ENCODE results near the gene METTL13.

The METTL13 gene

DNA sequence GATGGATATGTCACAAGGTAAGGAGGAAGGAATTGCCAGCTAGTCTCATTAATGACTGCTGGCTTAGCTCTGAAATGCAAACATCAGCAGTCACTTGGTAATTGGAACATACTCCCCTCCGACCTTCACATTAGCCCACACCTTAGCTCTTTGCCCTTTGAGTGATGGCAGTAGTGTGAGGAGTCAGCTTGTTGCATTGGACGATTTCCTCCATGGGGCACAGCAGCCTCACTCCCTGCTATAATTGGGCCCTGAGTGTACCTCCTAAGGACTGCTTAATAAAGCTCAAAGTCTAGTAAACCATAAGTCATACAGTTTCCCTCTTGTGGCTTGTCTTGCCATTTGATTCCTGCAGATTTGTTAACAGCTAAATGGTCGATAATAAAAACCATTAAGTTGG lies 19.4 kb downstream of the METTL13 start:
- no peak for DNase-seq (ENCODE audit: low read depth in 1 of 2, low spot score in 1 of 2)
- Histone ChIP-seq H3K4me3 (replicated peaks; ENCODE audit: insufficient read depth, low read length) (no peak overlapping the region), H3K27ac (replicated peaks) (no peak overlapping the region), H3K27me3 (ENCODE audit: insufficient read depth, poor library complexity, severe bottlenecking) (no peaks in the 10 kb centered on the region)
- TF ChIP-seq, protein P1, sequence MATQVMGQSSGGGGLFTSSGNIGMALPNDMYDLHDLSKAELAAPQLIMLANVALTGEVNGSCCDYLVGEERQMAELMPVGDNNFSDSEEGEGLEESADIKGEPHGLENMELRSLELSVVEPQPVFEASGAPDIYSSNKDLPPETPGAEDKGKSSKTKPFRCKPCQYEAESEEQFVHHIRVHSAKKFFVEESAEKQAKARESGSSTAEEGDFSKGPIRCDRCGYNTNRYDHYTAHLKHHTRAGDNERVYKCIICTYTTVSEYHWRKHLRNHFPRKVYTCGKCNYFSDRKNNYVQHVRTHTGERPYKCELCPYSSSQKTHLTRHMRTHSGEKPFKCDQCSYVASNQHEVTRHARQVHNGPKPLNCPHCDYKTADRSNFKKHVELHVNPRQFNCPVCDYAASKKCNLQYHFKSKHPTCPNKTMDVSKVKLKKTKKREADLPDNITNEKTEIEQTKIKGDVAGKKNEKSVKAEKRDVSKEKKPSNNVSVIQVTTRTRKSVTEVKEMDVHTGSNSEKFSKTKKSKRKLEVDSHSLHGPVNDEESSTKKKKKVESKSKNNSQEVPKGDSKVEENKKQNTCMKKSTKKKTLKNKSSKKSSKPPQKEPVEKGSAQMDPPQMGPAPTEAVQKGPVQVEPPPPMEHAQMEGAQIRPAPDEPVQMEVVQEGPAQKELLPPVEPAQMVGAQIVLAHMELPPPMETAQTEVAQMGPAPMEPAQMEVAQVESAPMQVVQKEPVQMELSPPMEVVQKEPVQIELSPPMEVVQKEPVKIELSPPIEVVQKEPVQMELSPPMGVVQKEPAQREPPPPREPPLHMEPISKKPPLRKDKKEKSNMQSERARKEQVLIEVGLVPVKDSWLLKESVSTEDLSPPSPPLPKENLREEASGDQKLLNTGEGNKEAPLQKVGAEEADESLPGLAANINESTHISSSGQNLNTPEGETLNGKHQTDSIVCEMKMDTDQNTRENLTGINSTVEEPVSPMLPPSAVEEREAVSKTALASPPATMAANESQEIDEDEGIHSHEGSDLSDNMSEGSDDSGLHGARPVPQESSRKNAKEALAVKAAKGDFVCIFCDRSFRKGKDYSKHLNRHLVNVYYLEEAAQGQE (IDR thresholded peaks at IDR 0.05; ENCODE audit: insufficient replicate concordance, low read depth): no peak
- TF ChIP-seq GABPA (IDR thresholded peaks at IDR 0.05; ENCODE audit: low read depth) (no peak), SPI1 (IDR thresholded peaks at IDR 0.05; ENCODE audit: borderline replicate concordance, low read depth) (no peak), POLR2AphosphoS5 (IDR thresholded peaks at IDR 0.05; ENCODE audit: low read depth) (no peak)
- TF ChIP-seq, protein P2, sequence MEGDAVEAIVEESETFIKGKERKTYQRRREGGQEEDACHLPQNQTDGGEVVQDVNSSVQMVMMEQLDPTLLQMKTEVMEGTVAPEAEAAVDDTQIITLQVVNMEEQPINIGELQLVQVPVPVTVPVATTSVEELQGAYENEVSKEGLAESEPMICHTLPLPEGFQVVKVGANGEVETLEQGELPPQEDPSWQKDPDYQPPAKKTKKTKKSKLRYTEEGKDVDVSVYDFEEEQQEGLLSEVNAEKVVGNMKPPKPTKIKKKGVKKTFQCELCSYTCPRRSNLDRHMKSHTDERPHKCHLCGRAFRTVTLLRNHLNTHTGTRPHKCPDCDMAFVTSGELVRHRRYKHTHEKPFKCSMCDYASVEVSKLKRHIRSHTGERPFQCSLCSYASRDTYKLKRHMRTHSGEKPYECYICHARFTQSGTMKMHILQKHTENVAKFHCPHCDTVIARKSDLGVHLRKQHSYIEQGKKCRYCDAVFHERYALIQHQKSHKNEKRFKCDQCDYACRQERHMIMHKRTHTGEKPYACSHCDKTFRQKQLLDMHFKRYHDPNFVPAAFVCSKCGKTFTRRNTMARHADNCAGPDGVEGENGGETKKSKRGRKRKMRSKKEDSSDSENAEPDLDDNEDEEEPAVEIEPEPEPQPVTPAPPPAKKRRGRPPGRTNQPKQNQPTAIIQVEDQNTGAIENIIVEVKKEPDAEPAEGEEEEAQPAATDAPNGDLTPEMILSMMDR (IDR thresholded peaks at IDR 0.05; ENCODE audit: insufficient read depth, low read length): no peak

DNA sequence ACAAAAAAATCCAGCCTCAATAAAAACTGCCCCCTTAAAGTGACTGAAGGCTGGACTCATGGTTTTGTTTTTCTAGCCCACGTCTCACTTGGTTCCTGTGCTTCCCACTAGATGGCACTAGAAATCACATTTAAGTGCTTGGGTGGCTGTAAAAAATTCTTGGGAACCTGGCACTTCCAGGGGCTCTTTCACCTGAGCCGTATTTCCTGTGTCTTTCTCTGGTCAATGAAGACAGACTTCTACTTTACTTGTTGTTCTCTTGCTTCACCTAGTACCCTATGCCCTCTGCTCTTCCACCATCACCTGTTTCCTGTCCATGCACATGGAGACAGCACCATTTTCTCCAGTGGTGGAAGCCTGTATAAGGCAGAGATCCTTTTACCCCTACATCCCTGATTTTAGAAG lies 20.0 kb downstream of the METTL13 start:
- DNase-seq (ENCODE audit: low read depth in 1 of 2, low spot score in 1 of 2): peak in 1 of 2 experiments; percentile 17
- TF ChIP-seq GABPA (IDR thresholded peaks at IDR 0.05; ENCODE audit: low read depth): no peak
- TF ChIP-seq, protein P2 (IDR thresholded peaks at IDR 0.05; ENCODE audit: insufficient read depth, low read length): peak; percentile 57
- Histone ChIP-seq H3K4me3 (replicated peaks; ENCODE audit: insufficient read depth, low read length) (no peak overlapping the region), H3K27ac (replicated peaks) (no peak overlapping the region), H3K27me3 (ENCODE audit: insufficient read depth, poor library complexity, severe bottlenecking) (no peaks in the 10 kb centered on the region)

DNA sequence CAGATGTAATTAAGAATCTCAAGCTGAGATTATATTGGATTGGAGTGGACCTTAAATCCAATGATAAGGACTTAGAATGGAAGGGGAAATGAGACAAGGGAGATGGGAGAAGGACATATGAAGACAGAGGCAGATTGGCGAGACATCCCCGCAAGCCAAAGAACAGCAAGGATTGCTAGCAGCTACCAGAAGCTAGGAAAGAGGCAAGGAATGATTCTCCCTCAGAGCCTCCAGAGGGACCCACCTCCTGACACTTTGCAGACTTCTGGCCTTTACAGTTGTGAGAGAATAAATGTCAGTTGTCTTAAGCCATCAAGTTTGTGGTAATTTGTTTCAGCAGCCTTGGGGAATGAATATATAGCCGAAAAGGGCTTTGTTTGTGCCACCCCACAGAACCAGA lies 20.7 kb downstream of the METTL13 start:
- Histone ChIP-seq H3K27me3 (ENCODE audit: insufficient read depth, poor library complexity, severe bottlenecking) (no peaks in the 10 kb centered on the region), H3K27ac (replicated peaks) (no peak overlapping the region), H3K4me3 (replicated peaks; ENCODE audit: insufficient read depth, low read length) (no peak overlapping the region)
- DNase-seq (ENCODE audit: low read depth in 1 of 2, low spot score in 1 of 2): no peak
- no peak for TF ChIP-seq GABPA (IDR thresholded peaks at IDR 0.05; ENCODE audit: low read depth)
- no peak for TF ChIP-seq SPI1 (IDR thresholded peaks at IDR 0.05; ENCODE audit: borderline replicate concordance, low read depth)
- no peak for TF ChIP-seq POLR2AphosphoS5 (IDR thresholded peaks at IDR 0.05; ENCODE audit: low read depth)
- TF ChIP-seq, protein P2 (IDR thresholded peaks at IDR 0.05; ENCODE audit: insufficient read depth, low read length): no peak
- TF ChIP-seq, protein P1 (IDR thresholded peaks at IDR 0.05; ENCODE audit: insufficient replicate concordance, low read depth): no peak

DNA sequence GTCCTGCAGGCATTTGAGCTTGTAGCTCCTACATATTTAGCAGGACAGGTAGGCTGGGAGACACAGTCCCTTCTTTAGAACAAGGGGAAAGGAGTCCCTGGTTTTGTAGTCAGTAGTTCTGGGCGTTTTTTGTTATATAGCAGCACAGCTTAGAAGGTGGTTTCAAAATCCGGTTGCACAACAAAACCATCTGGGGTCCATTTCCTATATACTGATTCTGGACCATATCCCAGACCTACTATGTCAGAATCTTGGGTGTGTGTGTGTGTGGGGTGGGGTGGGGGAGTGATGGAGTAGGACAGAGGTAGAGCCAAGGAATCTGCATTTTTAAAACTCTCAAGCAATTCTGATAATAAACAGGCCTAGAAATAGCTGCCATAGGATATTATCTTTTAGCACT lies 21.6 kb downstream of the METTL13 start:
- peak in 1 of 2 experiments; percentile 18 for DNase-seq (ENCODE audit: low read depth in 1 of 2, low spot score in 1 of 2)
- Histone ChIP-seq H3K27me3 (ENCODE audit: insufficient read depth, poor library complexity, severe bottlenecking) (no peaks in the 10 kb centered on the region), H3K4me3 (replicated peaks; ENCODE audit: insufficient read depth, low read length) (no peak overlapping the region), H3K27ac (replicated peaks) (no peak overlapping the region)
- TF ChIP-seq, protein P2 (IDR thresholded peaks at IDR 0.05; ENCODE audit: insufficient read depth, low read length): no peak
- no peak for TF ChIP-seq POLR2AphosphoS5 (IDR thresholded peaks at IDR 0.05; ENCODE audit: low read depth)
- no peak for TF ChIP-seq GABPA (IDR thresholded peaks at IDR 0.05; ENCODE audit: low read depth)
- TF ChIP-seq SPI1 (IDR thresholded peaks at IDR 0.05; ENCODE audit: borderline replicate concordance, low read depth): no peak
- TF ChIP-seq, protein P1 (IDR thresholded peaks at IDR 0.05; ENCODE audit: insufficient replicate concordance, low read depth): no peak
